ES-I3 (cell line): Measurements from ENCODE around the gene CHMP6.

Experiments
- H3K36me3 ChIP-seq: 2 replicates; pipeline ENCODE4 v1.6.1; 2013; ENCODE audit warnings: mild to moderate bottlenecking, low read length, control low read depth, moderate library complexity; ENCODE audit not compliant: insufficient read depth
- H3K4me1 ChIP-seq: 2 replicates; pipeline ENCODE4 v1.6.1; 2013; ENCODE audit warnings: mild to moderate bottlenecking, control low read depth, low read length; ENCODE audit not compliant: insufficient read depth
- H3K9ac ChIP-seq: 2 replicates; pipeline ENCODE4 v1.6.1; 2013; ENCODE audit warnings: low read depth, mild to moderate bottlenecking, low read length, moderate library complexity
- H3K9me3 ChIP-seq: 2 replicates; pipeline ENCODE4 v1.6.1; 2013; ENCODE audit warnings: mild to moderate bottlenecking, low read length, moderate library complexity; ENCODE audit not compliant: control insufficient read depth, insufficient read depth

Gene CHMP6

GRCh38 chr17:80962356-80963329 is 29.0 kb upstream of the CHMP6 start:
- no peaks in the 10 kb centered on the region for H3K36me3 ChIP-seq
- no peak overlapping the region for H3K9ac ChIP-seq
- H3K9me3 ChIP-seq, result no peaks in the 10 kb centered on the region
- no peaks in the 10 kb centered on the region; the same call in 1 of the 2 replicates for H3K4me1 ChIP-seq

- Histone ChIP-seq H3K4me1 (no peaks in the 10 kb centered on the region; the same call in 1 of the 2 replicates), H3K9ac (no peak overlapping the region), H3K36me3 (no peaks in the 10 kb centered on the region), H3K9me3 (no peaks in the 10 kb centered on the region)
These were observed 27.7 kb upstream of the CHMP6 start for GRCh38 chr17:80963812-80964543.

- no peaks in the 10 kb centered on the region; the same call in 1 of the 2 replicates for H3K4me1 ChIP-seq
- H3K36me3 ChIP-seq, result no peaks in the 10 kb centered on the region
- no peak overlapping the region for H3K9ac ChIP-seq
- H3K9me3 ChIP-seq, result no peaks in the 10 kb centered on the region
These were observed 27.1 kb upstream of the CHMP6 start for GRCh38 chr17:80964544-80964856.

GRCh38 chr17:80964859-80965580 is 26.6 kb upstream of the CHMP6 start:
- Histone ChIP-seq H3K4me1 (no peaks in the 10 kb centered on the region; the same call in 1 of the 2 replicates), H3K9ac (no peak overlapping the region), H3K36me3 (no peaks in the 10 kb centered on the region), H3K9me3 (no peaks in the 10 kb centered on the region)

GRCh38 chr17:80965606-80966005 is 26.0 kb upstream of the CHMP6 start:
- Histone ChIP-seq H3K36me3 (no peaks in the 10 kb centered on the region), H3K9ac (no peak overlapping the region), H3K4me1 (no peaks in the 10 kb centered on the region; the same call in 1 of the 2 replicates), H3K9me3 (no peaks in the 10 kb centered on the region)

GRCh38 chr17:80967404-80967872 is 24.2 kb upstream of the CHMP6 start:
- H3K4me1 ChIP-seq, result no peaks in the 10 kb centered on the region; the same call in 1 of the 2 replicates
- H3K36me3 ChIP-seq, result no peaks in the 10 kb centered on the region
- H3K9ac ChIP-seq, result no peak overlapping the region
- H3K9me3 ChIP-seq, result no peaks in the 10 kb centered on the region

GRCh38 chr17:80968602-80969029 is 23.0 kb upstream of the CHMP6 start:
- H3K36me3 ChIP-seq, result no peaks in the 10 kb centered on the region
- H3K9me3 ChIP-seq, result no peaks in the 10 kb centered on the region
- no peaks in the 10 kb centered on the region; the same call in 1 of the 2 replicates for H3K4me1 ChIP-seq
- H3K9ac ChIP-seq, result no peak overlapping the region

- no peaks in the 10 kb centered on the region for H3K9me3 ChIP-seq
- no peaks in the 10 kb centered on the region; the same call in 1 of the 2 replicates for H3K4me1 ChIP-seq
- no peaks in the 10 kb centered on the region for H3K36me3 ChIP-seq
- no peak overlapping the region for H3K9ac ChIP-seq
These were observed 22.5 kb upstream of the CHMP6 start for GRCh38 chr17:80969030-80969673.

- no peaks in the 10 kb centered on the region; the same call in 1 of the 2 replicates for H3K4me1 ChIP-seq
- H3K9me3 ChIP-seq, result no peaks in the 10 kb centered on the region
- no peaks in the 10 kb centered on the region for H3K36me3 ChIP-seq
- H3K9ac ChIP-seq, result no peak overlapping the region
These were observed 22.0 kb upstream of the CHMP6 start for GRCh38 chr17:80969674-80970043.

- Histone ChIP-seq H3K36me3 (no peaks in the 10 kb centered on the region), H3K9me3 (no peaks in the 10 kb centered on the region), H3K9ac (no peak overlapping the region), H3K4me1 (no peaks in the 10 kb centered on the region; the same call in 1 of the 2 replicates)
These were observed 21.4 kb upstream of the CHMP6 start for GRCh38 chr17:80970044-80970761.

GRCh38 chr17:80970762-80971703 is 20.6 kb upstream of the CHMP6 start:
- Histone ChIP-seq H3K9me3 (no peaks in the 10 kb centered on the region), H3K9ac (no peak overlapping the region), H3K4me1 (no peaks in the 10 kb centered on the region; the same call in 1 of the 2 replicates)

GRCh38 chr17:80971704-80972304 is 19.8 kb upstream of the CHMP6 start:
- Histone ChIP-seq H3K36me3 (no peaks in the 10 kb centered on the region), H3K9me3 (no peaks in the 10 kb centered on the region), H3K9ac (no peak overlapping the region), H3K4me1 (no peaks in the 10 kb centered on the region; the same call in 1 of the 2 replicates)

More at GRCh38 chr17:80970762-80971703, 20.6 kb upstream of the CHMP6 start:
- H3K36me3 ChIP-seq, result no peaks in the 10 kb centered on the region
